GM12878 (cell line): ENCODE results near the gene PCDHB14. TPM values are rescaled to one million over a fixed set of nuclear protein-coding genes. Genes with fewer than 3 reads are reported as not detected.
"Not testable (repeated sequence)": the region's sequence is repeated elsewhere in the genome, so short reads cannot be mapped to it uniquely, and the experiment has no call there.

Experiments
- ATAC-seq: fragments of 200-7000 bp; cut with Tn5 transposase; 3 replicates; pipeline ENCODE4 v1.9.1; 2020; ENCODE audit warnings: mild to moderate bottlenecking, moderate library complexity
- BruUV-seq: library from RNA; stranded (reverse); fragments of 400-500 nt; replicated peaks from 2 replicates; lab custom pipeline; 2021; lab: Mats Ljungman, UMichigan
- CTCF ChIA-PET: fragments of 300-600 bp; sonication (Branson Sonifier 250); formaldehyde crosslinking; extraction: SDS; loops from one replicate; lab custom pipeline; 2021; ENCODE audit warnings: inconsistent platforms; lab: Yijun Ruan, JAX
- POLR2A ChIA-PET: fragments of 350-600 bp; formaldehyde crosslinking; extraction: SDS; loops from one replicate; lab custom pipeline; 2021; ENCODE audit warnings: inconsistent platforms; lab: Charles Lee
- RAD21 ChIA-PET: fragments of 300-600 bp; sonication (Branson Sonifier 250); formaldehyde crosslinking; loops from one replicate; lab custom pipeline; 2023; ENCODE audit warnings: antibody characterized with exemption; ENCODE audit not compliant: unreplicated experiment; lab: Charles Lee
- SMC1A ChIA-PET: fragments of 300-600 bp; sonication (Branson Sonifier 250); formaldehyde crosslinking; loops from one replicate; lab custom pipeline; 2023; ENCODE audit not compliant: unreplicated experiment, uncharacterized antibody; lab: Charles Lee
- DNase-seq: peaks from one replicate; pipeline ENCODE4 v3.0.0-alpha.2; 2011; ENCODE audit warnings: low read depth, low spot score
- FAIRE-seq: peaks from 3 replicates; lab custom pipeline; 2011; peaks lifted over from hg19 to GRCh38; lab: Jason Lieb, UNC
- H2AFZ ChIP-seq: 2 replicates; pipeline ENCODE4 v1.6.0; 2011; ENCODE audit warnings: low read depth, low read length, control low read depth; ENCODE audit not compliant: control insufficient read depth
- H3K27ac ChIP-seq: 2 replicates; pipeline ENCODE4 v1.5.1; 2011; ENCODE audit warnings: control low read depth; ENCODE audit not compliant: control insufficient read depth, insufficient read depth
- H3K27me3 ChIP-seq, 2 experiments: replicated peaks in 1 of 2; 2 replicates each; pipeline versions ENCODE4 v1.6.0 to v1.6.1; 2011; ENCODE audit warnings: low read length in 1 of 2; ENCODE audit not compliant: control insufficient read depth in 2 of 2, insufficient read depth in 2 of 2
- H3K36me3 ChIP-seq, 2 experiments: 2 replicates each; pipeline ENCODE4 v1.5.1; 2011; ENCODE audit warnings: low read length in 1 of 2; ENCODE audit not compliant: control insufficient read depth in 2 of 2, insufficient read depth in 2 of 2
- H3K4me1 ChIP-seq: 2 replicates; pipeline ENCODE4 v1.6.1; 2011; ENCODE audit warnings: mild to moderate bottlenecking, low read length, moderate library complexity, mixed read lengths; ENCODE audit not compliant: control insufficient read depth, insufficient read depth
- H3K4me2 ChIP-seq: 2 replicates; pipeline ENCODE4 v1.6.0; 2011; ENCODE audit warnings: control low read depth; ENCODE audit not compliant: control insufficient read depth, insufficient read depth
- H3K4me3 ChIP-seq: fragments of 200-600 bp; sonication (generic); 2 replicates; pipeline ENCODE4 v1.5.1; 2016
- H3K79me2 ChIP-seq: 2 replicates; pipeline ENCODE4 v1.6.0; 2011; ENCODE audit warnings: low read length; ENCODE audit not compliant: control insufficient read depth, insufficient read depth
- H3K9ac ChIP-seq: 2 replicates; pipeline ENCODE4 v1.8.0; 2011; ENCODE audit warnings: low read length, control low read depth, mixed read lengths; ENCODE audit not compliant: control insufficient read depth, insufficient read depth
- H3K9me3 ChIP-seq: replicated peaks from 3 replicates; pipeline ENCODE4 v1.5.1; 2011; ENCODE audit warnings: mild to moderate bottlenecking, low read length; ENCODE audit not compliant: control insufficient read depth, insufficient read depth
- H4K20me1 ChIP-seq: 2 replicates; pipeline ENCODE4 v1.6.0; 2011; ENCODE audit not compliant: control insufficient read depth, insufficient read depth
- ZBTB4 ChIP-seq: fragments of 450-650 bp; formaldehyde crosslinking; IDR thresholded peaks from 2 replicates; pipeline ENCODE4 v1.4.0; 2022; ENCODE audit warnings: mild to moderate bottlenecking, moderate library complexity
- WGBS: methylation state at CpG from one replicate; pipeline ENCODE4 v1.1.6; 2016; ENCODE audit warnings: low lambda C conversion rate; ENCODE audit not compliant: insufficient replicate concordance, insufficient coverage; ENCODE audit errors: missing lambda C conversion rate; 5-methylcytosine and 5-hydroxymethylcytosine counted together
- in situ Hi-C: fragments of 300-500 bp; cut with MboI; formaldehyde crosslinking; loops from 9 replicates; pipeline ENCODE4 v1.14.3; 2018; ENCODE audit warnings: mixed read lengths
- intact Hi-C: fragments of 100-400 bp; cut with micrococcal nuclease; formaldehyde crosslinking; loops from one replicate; pipeline ENCODE4 v1.14.2; 2022; ENCODE audit not compliant: unreplicated experiment
- polyA plus RNA-seq, 11 experiments: library from polyadenylated mRNA; depleted of rRNA in 4 of 11; unstranded in 6 of 11; stranded (reverse) in 5 of 11; fragments of >200 nt; fragmentation: Nextera tagmentation in 4 of 11; fragmentation: Illumina TruSeq in 1 of 11; extraction: Ambion mirVana in 4 of 11; extraction: Trizol in 1 of 11; gene quantifications; 1 replicate in 1 of 11; 2 replicates in 10 of 11; pipeline versions ENCODE4 v1.2.1 to v1.2.3, GENCODE V29; 2011 to 2016; ENCODE audit warnings: inconsistent platforms in 2 of 11, missing spikeins in 2 of 11, low read depth in 1 of 11
- total RNA-seq, 4 experiments: library from RNA; depleted of rRNA in 3 of 4; stranded (reverse); fragments of >200 nt in 3 of 4; fragmentation: Illumina TruSeq in 1 of 4; extraction: Trizol in 1 of 4; gene quantifications; 2 replicates each; pipeline versions ENCODE4 v1.2.1 to v1.2.3, GENCODE V29; 2013 to 2021

PCDHB14 gene
- total and polyA plus RNA-seq, 10 of the 15 experiments (the other 5 are each of a cell fraction or from before 2014, with no cell fraction given) = not detected

GRCh38 chr5:141208478-141208877 is 14.7 kb upstream of the PCDHB14 start, which contains the start of gene PCDHB12 (continued):
- TF ChIP-seq ZBTB4 (CRISPR knock-in tag) = no peak

- RAD21 ChIA-PET, intact Hi-C loops: not testable (repeated sequence)
These were observed 12.9 kb upstream of the PCDHB14 start for GRCh38 chr5:141210281-141210680.

GRCh38 chr5:141210849-141211248 is 12.3 kb upstream of the PCDHB14 start:
- FAIRE-seq, DNase-seq, POLR2A ChIA-PET, H3K9me3 ChIP-seq, H3K9ac ChIP-seq, H3K27me3 ChIP-seq, BruUV-seq, H3K36me3 ChIP-seq, ATAC-seq, H4K20me1 ChIP-seq, SMC1A ChIA-PET, H3K4me2 ChIP-seq, intact Hi-C loops, H3K4me1 ChIP-seq, H3K27ac ChIP-seq, RAD21 ChIA-PET, CTCF ChIA-PET, H3K4me3 ChIP-seq, H2AFZ ChIP-seq, H3K79me2 ChIP-seq: not testable (repeated sequence)
- WGBS = 71% methylated on average over 19 of the region's 27 CpGs
- in situ Hi-C loops = loop anchor here (5.0 to 25.0 kb wide), 2 partner anchors 34 to 351 kb away; partner anchors contain the start of gene PCDHB8

More at GRCh38 chr5:141210281-141210680, 12.9 kb upstream of the PCDHB14 start:
- CTCF ChIA-PET, ATAC-seq, H3K9ac ChIP-seq, BruUV-seq, H3K4me1 ChIP-seq, H4K20me1 ChIP-seq, H3K27me3 ChIP-seq, H3K4me2 ChIP-seq, H3K36me3 ChIP-seq, H3K79me2 ChIP-seq, H3K9me3 ChIP-seq, H2AFZ ChIP-seq, H3K4me3 ChIP-seq, SMC1A ChIA-PET, FAIRE-seq, DNase-seq, POLR2A ChIA-PET, H3K27ac ChIP-seq: not testable (repeated sequence)
- in situ Hi-C loops = loop anchor here (5.0 to 25.0 kb wide), 2 partner anchors 33 to 352 kb away; partner anchors contain the start of gene PCDHB8
- WGBS = 87% methylated on average over 37 of the region's 39 CpGs
